Tibial nerve (tissue), 4 donors: ENCODE data around the gene MT1F.

ENCODE experiments used
- EP300 ChIP-seq, 2 donors: sonication (generic); formaldehyde crosslinking; IDR thresholded peaks; one replicate each; pipeline ENCODE4 v1.6.1; 2017; ENCODE audit warnings: antibody characterized with exemption in 2 of 2, mild to moderate bottlenecking in 1 of 2
- POLR2A ChIP-seq, 2 donors: fragments of 450-650 bp; IDR thresholded peaks; one replicate each; pipeline ENCODE4 v1.6.1; 2017; ENCODE audit warnings: antibody characterized with exemption in 2 of 2, mild to moderate bottlenecking in 2 of 2, moderate library complexity in 2 of 2
- TF ChIP-seq, protein P1 (sequence below), 5 experiments: fragments of 200-600 bp in 3 of 5; fragments of 450-650 bp in 2 of 5; sonication (generic) in 3 of 5; IDR thresholded peaks; one replicate each; pipeline ENCODE4 v1.5.1; 2016 to 2019; ENCODE audit warnings: antibody characterized with exemption in 5 of 5, mild to moderate bottlenecking in 3 of 5, moderate library complexity in 2 of 5

GRCh38 chr16:56626685-56627084 is 31.1 kb upstream of the MT1F start:
- TF ChIP-seq, protein P1, sequence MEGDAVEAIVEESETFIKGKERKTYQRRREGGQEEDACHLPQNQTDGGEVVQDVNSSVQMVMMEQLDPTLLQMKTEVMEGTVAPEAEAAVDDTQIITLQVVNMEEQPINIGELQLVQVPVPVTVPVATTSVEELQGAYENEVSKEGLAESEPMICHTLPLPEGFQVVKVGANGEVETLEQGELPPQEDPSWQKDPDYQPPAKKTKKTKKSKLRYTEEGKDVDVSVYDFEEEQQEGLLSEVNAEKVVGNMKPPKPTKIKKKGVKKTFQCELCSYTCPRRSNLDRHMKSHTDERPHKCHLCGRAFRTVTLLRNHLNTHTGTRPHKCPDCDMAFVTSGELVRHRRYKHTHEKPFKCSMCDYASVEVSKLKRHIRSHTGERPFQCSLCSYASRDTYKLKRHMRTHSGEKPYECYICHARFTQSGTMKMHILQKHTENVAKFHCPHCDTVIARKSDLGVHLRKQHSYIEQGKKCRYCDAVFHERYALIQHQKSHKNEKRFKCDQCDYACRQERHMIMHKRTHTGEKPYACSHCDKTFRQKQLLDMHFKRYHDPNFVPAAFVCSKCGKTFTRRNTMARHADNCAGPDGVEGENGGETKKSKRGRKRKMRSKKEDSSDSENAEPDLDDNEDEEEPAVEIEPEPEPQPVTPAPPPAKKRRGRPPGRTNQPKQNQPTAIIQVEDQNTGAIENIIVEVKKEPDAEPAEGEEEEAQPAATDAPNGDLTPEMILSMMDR (IDR thresholded peaks at IDR 0.05) = no peak
- TF ChIP-seq POLR2A (IDR thresholded peaks at IDR 0.05) (no peak), EP300 (IDR thresholded peaks at IDR 0.05) (no peak)
